Caco-2 (cell line): Measurements from ENCODE around the gene PHEX. TPM values are rescaled to one million over a fixed set of nuclear protein-coding genes. Genes with fewer than 3 reads are reported as not detected.

ENCODE experiments used
- BruUV-seq: library from RNA; stranded (reverse); fragments of 400-500 nt; replicated peaks from 2 replicates; lab custom pipeline; 2021; lab: Mats Ljungman, UMichigan
- CTCF ChIA-PET: fragments of 300-600 bp; sonication (Branson Sonifier 250); formaldehyde crosslinking; loops from one replicate; lab custom pipeline; 2022; ENCODE audit warnings: antibody characterized with exemption; lab: Charles Lee
- POLR2A ChIA-PET: fragments of 300-600 bp; sonication (Branson Sonifier 250); formaldehyde crosslinking; loops from one replicate; lab custom pipeline; 2022; ENCODE audit warnings: antibody characterized with exemption; lab: Charles Lee
- DNase-seq, 2 experiments: peaks; one replicate each; pipeline versions ENCODE4 v3.0.0 to v3.0.0-alpha.2; 2020 to 2022
- H3K27me3 ChIP-seq: replicated peaks from 2 replicates; pipeline ENCODE4 v1.6.0; 2011; ENCODE audit warnings: low read length; ENCODE audit not compliant: control insufficient read depth, insufficient read depth
- H3K36me3 ChIP-seq: 2 replicates; pipeline ENCODE4 v1.5.1; 2011; ENCODE audit warnings: low read length; ENCODE audit not compliant: control insufficient read depth, insufficient read depth
- H3K4me1 ChIP-seq: fragments of 250-450 bp; sonication (Bioruptor Pico); 2 replicates; pipeline ENCODE4 v1.5.1; 2020; ENCODE audit warnings: mild to moderate bottlenecking
- H3K4me3 ChIP-seq: 2 replicates; pipeline ENCODE4 v1.5.1; 2011; ENCODE audit warnings: low read depth, mild to moderate bottlenecking, control low read depth, low read length
- H3K9me3 ChIP-seq: fragments of 250-450 bp; sonication (Bioruptor Pico); 2 replicates; pipeline ENCODE4 v1.5.1; 2020; ENCODE audit warnings: mild to moderate bottlenecking, moderate library complexity
- H3K27ac Mint-ChIP-seq: one replicate; pipeline ENCODE4 v1.8.0; 2022; ENCODE audit warnings: mixed read lengths; ENCODE audit not compliant: unreplicated experiment
- H3K27me3 Mint-ChIP-seq: one replicate; pipeline ENCODE4 v1.8.0; 2022; ENCODE audit warnings: mixed read lengths; ENCODE audit not compliant: insufficient read depth, unreplicated experiment
- H3K36me3 Mint-ChIP-seq: one replicate; pipeline ENCODE4 v1.8.0; 2022; ENCODE audit warnings: mild to moderate bottlenecking, mixed read lengths; ENCODE audit not compliant: insufficient read depth, unreplicated experiment
- H3K4me1 Mint-ChIP-seq: one replicate; pipeline ENCODE4 v1.8.0; 2022; ENCODE audit warnings: low read depth, mixed read lengths; ENCODE audit not compliant: unreplicated experiment
- H3K4me3 Mint-ChIP-seq: one replicate; pipeline ENCODE4 v1.8.0; 2022; ENCODE audit warnings: mild to moderate bottlenecking, moderate library complexity, mixed read lengths; ENCODE audit not compliant: unreplicated experiment
- H3K9me3 Mint-ChIP-seq: one replicate; pipeline ENCODE4 v1.8.0; 2022; ENCODE audit warnings: mixed read lengths; ENCODE audit not compliant: unreplicated experiment
- intact Hi-C: fragments of 100-400 bp; cut with micrococcal nuclease; formaldehyde crosslinking; loops from one replicate; pipeline ENCODE4 v1.10.0; 2022; ENCODE audit not compliant: unreplicated experiment
- total RNA-seq: library from RNA; stranded (reverse); gene quantifications from 2 replicates; pipeline ENCODE4 v1.2.3, GENCODE V29; 2022
- TF ChIP-seq, protein P1 (sequence below), 2 experiments: fragments of 200-600 bp in 1 of 2; IDR thresholded peaks; 1 replicate in 1 of 2; 2 replicates in 1 of 2; pipeline versions ENCODE4 v1.5.1 to v1.8.0; 2011 to 2022; ENCODE audit warnings: antibody characterized with exemption in 1 of 2, control low read depth in 1 of 2, inconsistent platforms in 1 of 2, low read depth in 1 of 2, low read length in 1 of 2, mild to moderate bottlenecking in 1 of 2, moderate library complexity in 1 of 2; ENCODE audit not compliant: insufficient read depth in 1 of 2, severe bottlenecking in 1 of 2, unreplicated experiment in 1 of 2

The PHEX gene
- total RNA-seq, 1 experiment from 2014 or later = 0.75 TPM

DNA sequence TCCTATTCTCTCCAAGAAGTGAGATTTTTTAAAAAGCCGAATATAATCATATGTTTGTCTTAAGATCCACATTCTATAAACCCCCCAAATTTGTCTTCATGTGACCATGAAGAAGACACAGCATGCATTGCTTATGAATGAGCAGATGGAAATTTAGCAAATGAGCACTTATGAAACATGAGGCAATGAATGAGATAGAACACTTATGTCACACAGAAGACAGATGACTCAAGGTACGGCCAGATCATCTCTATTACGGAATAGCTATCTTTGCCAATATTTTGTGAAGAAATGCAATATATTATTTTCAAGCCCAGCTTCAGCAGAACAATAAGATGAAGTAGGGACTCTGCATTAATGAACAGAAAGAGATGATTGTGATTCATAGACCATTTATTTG lies 21.4 kb downstream of the PHEX start:
- Mint-ChIP-seq H3K27me3 (no peaks in the 10 kb centered on the region), H3K4me1 (no peaks in the 10 kb centered on the region), H3K36me3 (no peaks in the 10 kb centered on the region), H3K9me3 (no peaks in the 10 kb centered on the region), H3K4me3 (no peak overlapping the region), H3K27ac (no peak overlapping the region)
- intact Hi-C loops = loop anchor here (2.0 kb wide), 1 partner anchor 27 kb away; no protein-coding TSS in a partner anchor
- ChIA-PET CTCF (no interaction called here), POLR2A (no interaction called here)
- BruUV-seq = no TSS peak
- DNase-seq = no peak
- TF ChIP-seq, protein P1, sequence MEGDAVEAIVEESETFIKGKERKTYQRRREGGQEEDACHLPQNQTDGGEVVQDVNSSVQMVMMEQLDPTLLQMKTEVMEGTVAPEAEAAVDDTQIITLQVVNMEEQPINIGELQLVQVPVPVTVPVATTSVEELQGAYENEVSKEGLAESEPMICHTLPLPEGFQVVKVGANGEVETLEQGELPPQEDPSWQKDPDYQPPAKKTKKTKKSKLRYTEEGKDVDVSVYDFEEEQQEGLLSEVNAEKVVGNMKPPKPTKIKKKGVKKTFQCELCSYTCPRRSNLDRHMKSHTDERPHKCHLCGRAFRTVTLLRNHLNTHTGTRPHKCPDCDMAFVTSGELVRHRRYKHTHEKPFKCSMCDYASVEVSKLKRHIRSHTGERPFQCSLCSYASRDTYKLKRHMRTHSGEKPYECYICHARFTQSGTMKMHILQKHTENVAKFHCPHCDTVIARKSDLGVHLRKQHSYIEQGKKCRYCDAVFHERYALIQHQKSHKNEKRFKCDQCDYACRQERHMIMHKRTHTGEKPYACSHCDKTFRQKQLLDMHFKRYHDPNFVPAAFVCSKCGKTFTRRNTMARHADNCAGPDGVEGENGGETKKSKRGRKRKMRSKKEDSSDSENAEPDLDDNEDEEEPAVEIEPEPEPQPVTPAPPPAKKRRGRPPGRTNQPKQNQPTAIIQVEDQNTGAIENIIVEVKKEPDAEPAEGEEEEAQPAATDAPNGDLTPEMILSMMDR (IDR thresholded peaks at IDR 0.05; ENCODE audit: insufficient read depth in 1 of 2, low read depth in 1 of 2, low read length in 1 of 2, severe bottlenecking in 1 of 2, unreplicated experiment in 1 of 2) = no peak
- Histone ChIP-seq H3K9me3 (no peaks in the 10 kb centered on the region), H3K27me3 (no peaks in the 10 kb centered on the region), H3K36me3 (no peaks in the 10 kb centered on the region), H3K4me3 (no peak overlapping the region), H3K4me1 (no peaks in the 10 kb centered on the region)

DNA sequence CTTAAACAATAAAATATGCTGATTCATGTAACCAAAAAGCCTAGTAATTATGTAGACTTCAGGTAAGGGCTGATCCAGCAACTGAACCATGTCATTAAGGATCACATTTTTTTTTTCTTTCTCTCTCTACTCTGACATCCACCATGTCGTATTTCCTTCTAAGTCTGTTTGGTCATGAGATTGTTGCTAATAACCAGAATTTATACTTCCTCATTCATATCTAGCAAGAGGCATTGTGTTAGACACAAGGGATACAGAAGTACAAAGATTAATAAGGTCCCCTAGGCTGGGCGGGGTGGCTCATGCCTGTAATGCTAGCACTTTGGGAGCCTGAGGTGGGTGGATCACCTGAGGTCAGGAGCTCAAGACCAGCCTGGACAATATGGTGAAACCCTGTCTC lies 24.1 kb downstream of the PHEX start:
- DNase-seq = no peak
- H3K4me3 ChIP-seq = no peak overlapping the region
- ChIA-PET CTCF (no interaction called here), POLR2A (no interaction called here)
- H3K9me3 Mint-ChIP-seq = no peaks in the 10 kb centered on the region
- H3K27ac Mint-ChIP-seq = no peak overlapping the region
- no peaks in the 10 kb centered on the region for H3K27me3 ChIP-seq
- H3K36me3 Mint-ChIP-seq = no peaks in the 10 kb centered on the region
- intact Hi-C loops = no loop called here
- no peak overlapping the region for H3K4me3 Mint-ChIP-seq
- TF ChIP-seq, protein P1 (IDR thresholded peaks at IDR 0.05; ENCODE audit: insufficient read depth in 1 of 2, low read depth in 1 of 2, low read length in 1 of 2, severe bottlenecking in 1 of 2, unreplicated experiment in 1 of 2) = no peak
- no peaks in the 10 kb centered on the region for H3K36me3 ChIP-seq
- H3K4me1 ChIP-seq = no peaks in the 10 kb centered on the region
- H3K27me3 Mint-ChIP-seq = no peaks in the 10 kb centered on the region
- H3K9me3 ChIP-seq = no peaks in the 10 kb centered on the region
- peaks cover 8% of the 10 kb centered on the region for H3K4me1 Mint-ChIP-seq
- BruUV-seq = no TSS peak

DNA sequence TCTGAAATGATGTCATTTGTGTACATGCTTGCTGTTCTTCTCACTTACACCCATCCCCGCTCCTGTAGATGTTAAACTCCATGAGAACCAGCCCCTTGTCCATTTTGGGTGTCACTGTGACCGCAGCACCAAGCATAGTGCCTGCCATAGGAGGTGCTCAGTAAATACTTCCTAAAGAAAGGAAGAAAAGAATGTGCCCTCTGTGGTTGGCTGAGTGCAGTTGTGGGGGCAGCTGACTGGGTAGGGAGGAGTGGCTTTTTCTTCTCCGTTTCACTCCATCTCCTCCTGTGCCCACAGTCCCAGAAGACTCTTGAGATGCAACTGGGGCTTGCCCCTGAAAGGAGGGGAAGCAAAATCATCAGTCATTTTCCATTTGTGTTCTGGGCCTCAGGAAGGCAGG lies 25.5 kb downstream of the PHEX start:
- no TSS peak for BruUV-seq
- TF ChIP-seq, protein P1 (IDR thresholded peaks at IDR 0.05; ENCODE audit: insufficient read depth in 1 of 2, low read depth in 1 of 2, low read length in 1 of 2, severe bottlenecking in 1 of 2, unreplicated experiment in 1 of 2) = no peak
- Mint-ChIP-seq H3K9me3 (no peaks in the 10 kb centered on the region), H3K27ac (no peak overlapping the region), H3K4me1 (peaks cover 8% of the 10 kb centered on the region), H3K27me3 (no peaks in the 10 kb centered on the region), H3K4me3 (no peak overlapping the region), H3K36me3 (no peaks in the 10 kb centered on the region)
- Histone ChIP-seq H3K4me3 (no peak overlapping the region), H3K36me3 (no peaks in the 10 kb centered on the region), H3K4me1 (no peaks in the 10 kb centered on the region), H3K27me3 (no peaks in the 10 kb centered on the region), H3K9me3 (no peaks in the 10 kb centered on the region)
- ChIA-PET POLR2A (no interaction called here), CTCF (no interaction called here)
- intact Hi-C loops = no loop called here
- DNase-seq = no peak
